Occipital lobe (tissue), 2 donors: ENCODE results near the gene TKTL1. TPM values are rescaled to one million over a fixed set of nuclear protein-coding genes. Genes with fewer than 3 reads are reported as not detected.
"Not testable (repeated sequence)": the region's sequence is repeated elsewhere in the genome, so short reads cannot be mapped to it uniquely, and the experiment has no call there.

Experiments used
- DNase-seq: peaks from one replicate; lab custom pipeline; 2025; lab: John Stamatoyannopoulos, UW
- total RNA-seq: library from RNA; depleted of rRNA; stranded (reverse); fragments of >200 nt; gene quantifications from one replicate; pipeline ENCODE4 v1.2.3, GENCODE V29; 2014

Gene TKTL1
- 2.5 TPM for total RNA-seq

GRCh38 chrX:154295664-154296310, at the start of gene TKTL1:
Gene TKTL1 (plus strand): TSS chrX:154295795. CDS start chrX:154295860, 65 bp downstream.
- no peak for DNase-seq

GRCh38 chrX:154247377-154248045, 48.1 kb upstream of the TKTL1 start:
- not testable (repeated sequence) for DNase-seq

- not testable (repeated sequence) for DNase-seq
These were observed 47.5 kb upstream of the TKTL1 start for GRCh38 chrX:154248076-154248475.

- DNase-seq: not testable (repeated sequence)
These were observed 38.3 kb upstream of the TKTL1 start, which contains the start of gene OPN1MW3 for GRCh38 chrX:154257282-154257681. Gene OPN1MW3 (plus strand): TSS chrX:154257582. CDS start chrX:154257620, 38 bp downstream.

- DNase-seq: not testable (repeated sequence)
These were observed 36.9 kb upstream of the TKTL1 start for GRCh38 chrX:154258711-154259110.

- DNase-seq: not testable (repeated sequence)
These were observed 32.5 kb upstream of the TKTL1 start for GRCh38 chrX:154263072-154263471.

- DNase-seq: not testable (repeated sequence)
These were observed 26.4 kb upstream of the TKTL1 start for GRCh38 chrX:154269245-154269644.

GRCh38 chrX:154284489-154285338, 10.9 kb upstream of the TKTL1 start:
- DNase-seq: not testable (repeated sequence)

GRCh38 chrX:154286406-154286805, 9.2 kb upstream of the TKTL1 start:
- not testable (repeated sequence) for DNase-seq

GRCh38 chrX:154294791-154295574, 612 bp upstream of the TKTL1 start, which contains the start of gene TEX28:
Gene TEX28 (minus strand): TSS chrX:154295124. CDS start chrX:154292117, 3,007 bp downstream.
- DNase-seq: no peak

- DNase-seq: no peak
These were observed 1.1 kb downstream of the TKTL1 start for GRCh38 chrX:154296731-154297130.

GRCh38 chrX:154298312-154298711, 2.7 kb downstream of the TKTL1 start:
- DNase-seq: no peak

GRCh38 chrX:154300816-154301215, 5.2 kb downstream of the TKTL1 start:
- DNase-seq: no peak

GRCh38 chrX:154302998-154303397, 7.4 kb downstream of the TKTL1 start:
- DNase-seq: not testable (repeated sequence)

- DNase-seq: no peak
These were observed 7.9 kb downstream of the TKTL1 start for GRCh38 chrX:154303476-154303875.

- no peak for DNase-seq
These were observed 9.3 kb downstream of the TKTL1 start for GRCh38 chrX:154304846-154305245.

GRCh38 chrX:154305541-154306205, 10.1 kb downstream of the TKTL1 start:
- no peak for DNase-seq

- no peak for DNase-seq
These were observed 11.6 kb downstream of the TKTL1 start for GRCh38 chrX:154307202-154307601.

GRCh38 chrX:154308108-154308946, 12.7 kb downstream of the TKTL1 start:
- DNase-seq: no peak
